Endothelial cell of umbilical vein (primary cell): Measurements from ENCODE around the gene KCNJ16.
A peak's percentile ranks its signal among the peaks of the same experiment; 100 is the strongest.

ENCODE experiments used
- EZH2 ChIP-seq: IDR thresholded peaks from 2 replicates; pipeline ENCODE4 v1.6.1; 2012; ENCODE audit warnings: borderline replicate concordance, low read depth, mild to moderate bottlenecking, moderate library complexity, low read length, inconsistent platforms; ENCODE audit not compliant: severe bottlenecking
- FOS ChIP-seq: IDR thresholded peaks from 2 replicates; pipeline ENCODE4 v1.6.1; 2011; ENCODE audit warnings: mild to moderate bottlenecking, low read length, moderate library complexity, borderline replicate concordance; ENCODE audit not compliant: insufficient read depth
- JUN ChIP-seq: IDR thresholded peaks from 2 replicates; pipeline ENCODE4 v1.6.1; 2011; ENCODE audit warnings: borderline replicate concordance, low read depth; ENCODE audit not compliant: insufficient read length, insufficient read depth
- MAX ChIP-seq: IDR thresholded peaks from 2 replicates; pipeline ENCODE4 v1.6.1; 2011; ENCODE audit not compliant: insufficient read depth, insufficient read length
- MYC ChIP-seq: IDR thresholded peaks from one replicate; pipeline ENCODE4 v1.6.1; 2011; ENCODE audit warnings: mild to moderate bottlenecking, low read depth, low read length
- POLR2A ChIP-seq: IDR thresholded peaks from 2 replicates; pipeline ENCODE4 v1.6.1; 2012; ENCODE audit warnings: low read depth, mild to moderate bottlenecking, control low read depth, low read length
- POLR2AphosphoS5 ChIP-seq: IDR thresholded peaks from 2 replicates; pipeline ENCODE4 v1.6.1; 2012; ENCODE audit warnings: low read depth, mild to moderate bottlenecking, control low read depth, low read length, moderate library complexity; ENCODE audit not compliant: insufficient read depth
- TF ChIP-seq, protein P1 (sequence below), 2 donors: IDR thresholded peaks; 1 replicate in 1 of 2; 2 replicates in 1 of 2; pipeline ENCODE4 v1.5.1; 2011; ENCODE audit warnings: low read length in 2 of 2, mild to moderate bottlenecking in 2 of 2, moderate library complexity in 2 of 2, control low read depth in 1 of 2, inconsistent platforms in 1 of 2, low read depth in 1 of 2; ENCODE audit not compliant: insufficient read depth in 1 of 2; ENCODE audit errors: extremely low read depth in 1 of 2

DNA sequence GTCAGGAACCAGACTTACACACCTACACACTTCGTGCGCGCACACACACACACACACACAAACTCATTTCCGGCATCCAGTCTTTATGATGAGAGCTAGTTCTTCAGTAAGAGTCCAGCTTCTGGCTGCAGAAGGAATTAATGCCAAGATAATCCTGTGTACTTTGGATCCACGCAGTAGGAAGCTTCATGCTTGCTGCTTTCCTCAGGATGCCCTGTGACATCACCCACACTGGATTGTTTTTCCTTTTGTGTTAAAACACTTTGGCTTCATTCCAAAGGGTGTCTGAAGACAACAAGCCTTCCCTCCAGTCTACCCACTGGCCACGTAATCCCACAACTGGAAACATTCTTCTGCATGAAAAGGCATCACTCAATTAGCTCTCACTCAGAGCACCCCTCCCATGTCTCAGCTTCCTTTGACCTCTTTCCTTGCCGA lies 35.4 kb downstream of the KCNJ16 start:
- TF ChIP-seq, protein P1, sequence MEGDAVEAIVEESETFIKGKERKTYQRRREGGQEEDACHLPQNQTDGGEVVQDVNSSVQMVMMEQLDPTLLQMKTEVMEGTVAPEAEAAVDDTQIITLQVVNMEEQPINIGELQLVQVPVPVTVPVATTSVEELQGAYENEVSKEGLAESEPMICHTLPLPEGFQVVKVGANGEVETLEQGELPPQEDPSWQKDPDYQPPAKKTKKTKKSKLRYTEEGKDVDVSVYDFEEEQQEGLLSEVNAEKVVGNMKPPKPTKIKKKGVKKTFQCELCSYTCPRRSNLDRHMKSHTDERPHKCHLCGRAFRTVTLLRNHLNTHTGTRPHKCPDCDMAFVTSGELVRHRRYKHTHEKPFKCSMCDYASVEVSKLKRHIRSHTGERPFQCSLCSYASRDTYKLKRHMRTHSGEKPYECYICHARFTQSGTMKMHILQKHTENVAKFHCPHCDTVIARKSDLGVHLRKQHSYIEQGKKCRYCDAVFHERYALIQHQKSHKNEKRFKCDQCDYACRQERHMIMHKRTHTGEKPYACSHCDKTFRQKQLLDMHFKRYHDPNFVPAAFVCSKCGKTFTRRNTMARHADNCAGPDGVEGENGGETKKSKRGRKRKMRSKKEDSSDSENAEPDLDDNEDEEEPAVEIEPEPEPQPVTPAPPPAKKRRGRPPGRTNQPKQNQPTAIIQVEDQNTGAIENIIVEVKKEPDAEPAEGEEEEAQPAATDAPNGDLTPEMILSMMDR (IDR thresholded peaks at IDR 0.05; ENCODE audit: extremely low read depth in 1 of 2, insufficient read depth in 1 of 2, low read depth in 1 of 2, low read length in 2 of 2): no peak
- TF ChIP-seq JUN (peak; percentile 84), POLR2A (peak; percentile 42), EZH2 (no peak), POLR2AphosphoS5 (peak; percentile 67), MAX (no peak), MYC (no peak), FOS (peak; percentile 70)
